Thyroid gland (tissue), 4 donors: Measurements from ENCODE around the gene ST7.

Source experiments
- POLR2A ChIP-seq, 2 donors: fragments of 450-650 bp; IDR thresholded peaks; one replicate each; pipeline ENCODE4 v1.6.1; 2017; ENCODE audit warnings: antibody characterized with exemption in 2 of 2, mild to moderate bottlenecking in 2 of 2, moderate library complexity in 1 of 2
- TF ChIP-seq, protein P1 (sequence below), 6 experiments: fragments of 200-600 bp in 3 of 6; fragments of 450-650 bp in 3 of 6; sonication (generic) in 3 of 6; IDR thresholded peaks; one replicate each; pipeline ENCODE4 v1.5.1; 2016 to 2019; ENCODE audit warnings: antibody characterized with exemption in 6 of 6, mild to moderate bottlenecking in 2 of 6, inconsistent platforms in 1 of 6, moderate library complexity in 1 of 6

DNA sequence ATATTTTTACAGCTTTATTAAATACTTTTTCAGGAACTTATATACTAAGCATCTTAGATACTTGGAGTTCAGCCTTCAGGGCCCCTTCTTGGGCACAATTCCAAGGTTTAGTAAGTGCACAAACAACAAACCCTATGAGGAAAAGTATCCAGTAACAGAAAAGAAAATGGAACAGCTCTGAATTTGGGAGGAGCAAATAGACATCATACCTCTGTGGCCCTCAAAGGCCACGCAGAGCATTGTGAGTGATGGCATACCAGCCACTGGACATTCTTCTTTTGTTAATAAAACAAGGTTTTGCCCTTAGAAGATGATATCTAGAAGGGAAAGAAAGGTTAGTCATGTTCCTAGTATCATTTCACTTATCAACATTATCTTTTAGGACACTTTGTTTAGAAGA is 46.0 kb downstream of the ST7 start:
- no peak for TF ChIP-seq POLR2A (IDR thresholded peaks at IDR 0.05)
- TF ChIP-seq, protein P1, sequence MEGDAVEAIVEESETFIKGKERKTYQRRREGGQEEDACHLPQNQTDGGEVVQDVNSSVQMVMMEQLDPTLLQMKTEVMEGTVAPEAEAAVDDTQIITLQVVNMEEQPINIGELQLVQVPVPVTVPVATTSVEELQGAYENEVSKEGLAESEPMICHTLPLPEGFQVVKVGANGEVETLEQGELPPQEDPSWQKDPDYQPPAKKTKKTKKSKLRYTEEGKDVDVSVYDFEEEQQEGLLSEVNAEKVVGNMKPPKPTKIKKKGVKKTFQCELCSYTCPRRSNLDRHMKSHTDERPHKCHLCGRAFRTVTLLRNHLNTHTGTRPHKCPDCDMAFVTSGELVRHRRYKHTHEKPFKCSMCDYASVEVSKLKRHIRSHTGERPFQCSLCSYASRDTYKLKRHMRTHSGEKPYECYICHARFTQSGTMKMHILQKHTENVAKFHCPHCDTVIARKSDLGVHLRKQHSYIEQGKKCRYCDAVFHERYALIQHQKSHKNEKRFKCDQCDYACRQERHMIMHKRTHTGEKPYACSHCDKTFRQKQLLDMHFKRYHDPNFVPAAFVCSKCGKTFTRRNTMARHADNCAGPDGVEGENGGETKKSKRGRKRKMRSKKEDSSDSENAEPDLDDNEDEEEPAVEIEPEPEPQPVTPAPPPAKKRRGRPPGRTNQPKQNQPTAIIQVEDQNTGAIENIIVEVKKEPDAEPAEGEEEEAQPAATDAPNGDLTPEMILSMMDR (IDR thresholded peaks at IDR 0.05) = no peak
